HEK293T (cell line): Measurements from ENCODE around the gene SOS2.
"Not testable (repeated sequence)": the region's sequence is repeated elsewhere in the genome, so short reads cannot be mapped to it uniquely, and the experiment has no call there.

Source experiments
- CTCF ChIA-PET: fragments of 350-600 bp; formaldehyde crosslinking; extraction: SDS; loops from one replicate; lab custom pipeline; 2021; ENCODE audit warnings: antibody characterized with exemption, inconsistent platforms; lab: Yijun Ruan, JAX
- POLR2A ChIA-PET: fragments of 350-600 bp; formaldehyde crosslinking; extraction: SDS; loops from one replicate; lab custom pipeline; 2020; ENCODE audit warnings: antibody characterized with exemption, inconsistent platforms; lab: Yijun Ruan, JAX
- DNase-seq: peaks from one replicate; pipeline ENCODE4 v3.0.0; 2012; ENCODE audit warnings: mixed read lengths; ENCODE audit errors: extremely low spot score
- ARNT ChIP-seq: fragments of 450-650 bp; IDR thresholded peaks from 2 replicates; pipeline ENCODE4 v1.6.1; 2017; ENCODE audit warnings: mild to moderate bottlenecking
- BHLHE40 ChIP-seq: fragments of 450-650 bp; IDR thresholded peaks from 2 replicates; pipeline ENCODE4 v1.6.1; 2016; ENCODE audit warnings: mild to moderate bottlenecking, moderate library complexity, borderline replicate concordance
- CTBP1 ChIP-seq: fragments of 450-650 bp; IDR thresholded peaks from 2 replicates; pipeline ENCODE4 v1.6.1; 2016; ENCODE audit warnings: borderline replicate concordance
- ELF4 ChIP-seq: fragments of 450-650 bp; IDR thresholded peaks from 2 replicates; pipeline ENCODE4 v1.6.1; 2017; ENCODE audit warnings: antibody characterized with exemption
- FOXA1 ChIP-seq: fragments of 450-650 bp; IDR thresholded peaks from 2 replicates; pipeline ENCODE4 v1.6.1; 2016; ENCODE audit warnings: mild to moderate bottlenecking
- FOXK2 ChIP-seq: fragments of 450-650 bp; IDR thresholded peaks from 2 replicates; pipeline ENCODE4 v1.6.1; 2016; ENCODE audit warnings: mild to moderate bottlenecking
- FOXM1 ChIP-seq: fragments of 450-650 bp; IDR thresholded peaks from 2 replicates; pipeline ENCODE4 v1.6.1; 2017; ENCODE audit warnings: mild to moderate bottlenecking, borderline replicate concordance
- HDGF ChIP-seq: fragments of 450-650 bp; IDR thresholded peaks from 2 replicates; pipeline ENCODE4 v1.6.1; 2017; ENCODE audit warnings: antibody characterized with exemption, borderline replicate concordance
- L3MBTL2 ChIP-seq: fragments of 450-650 bp; conservative IDR thresholded peaks from 2 replicates; pipeline ENCODE4 v1.6.1; 2016; ENCODE audit warnings: mild to moderate bottlenecking
- LEF1 ChIP-seq: fragments of 450-650 bp; IDR thresholded peaks from 2 replicates; pipeline ENCODE4 v1.6.1; 2017; ENCODE audit warnings: mild to moderate bottlenecking, borderline replicate concordance
- NFRKB ChIP-seq: fragments of 450-650 bp; IDR thresholded peaks from 2 replicates; pipeline ENCODE4 v1.6.1; 2016; ENCODE audit warnings: mild to moderate bottlenecking, moderate library complexity
- PKNOX1 ChIP-seq: fragments of 450-650 bp; IDR thresholded peaks from 2 replicates; pipeline ENCODE4 v1.6.1; 2016
- SP1 ChIP-seq: fragments of 450-650 bp; IDR thresholded peaks from 2 replicates; pipeline ENCODE4 v1.6.1; 2017
- SUZ12 ChIP-seq: fragments of 450-650 bp; IDR thresholded peaks from 2 replicates; pipeline ENCODE4 v1.6.1; 2016; ENCODE audit warnings: mild to moderate bottlenecking
- TARDBP ChIP-seq: fragments of 450-650 bp; IDR thresholded peaks from 2 replicates; pipeline ENCODE4 v1.6.1; 2016
- ZNF384 ChIP-seq: fragments of 450-650 bp; IDR thresholded peaks from 2 replicates; pipeline ENCODE4 v1.6.1; 2016

Gene SOS2

GRCh38 chr14:50186107-50186506 is 45.3 kb downstream of the SOS2 start:
- ChIA-PET POLR2A (no interaction called here), CTCF (no interaction called here)
- DNase-seq = no peak
- TF ChIP-seq HDGF = no peak
- no peak for TF ChIP-seq ZNF384
- no peak for TF ChIP-seq FOXA1
- TF ChIP-seq FOXK2 = no peak
- TF ChIP-seq TARDBP = no peak
- no peak for TF ChIP-seq PKNOX1
- no peak for TF ChIP-seq BHLHE40
- TF ChIP-seq ARNT = no peak
- no peak for TF ChIP-seq LEF1
- no peak for TF ChIP-seq NFRKB
- TF ChIP-seq ELF4 = no peak
- no peak for TF ChIP-seq L3MBTL2
- no peak for TF ChIP-seq SUZ12
- TF ChIP-seq CTBP1 = no peak
- TF ChIP-seq SP1 = no peak
- no peak for TF ChIP-seq FOXM1

- TF ChIP-seq ZNF384 = no peak
- no peak for TF ChIP-seq SUZ12
- TF ChIP-seq BHLHE40 = no peak
- TF ChIP-seq SP1 = no peak
- no peak for TF ChIP-seq L3MBTL2
- TF ChIP-seq FOXA1 = no peak
- TF ChIP-seq NFRKB = no peak
- no peak for TF ChIP-seq CTBP1
- ChIA-PET POLR2A (no interaction called here), CTCF (interaction anchor here (0.5 kb wide), 1 partner anchor 104 kb away, joined by 3 read pairs; no protein-coding TSS in a partner anchor)
- no peak for DNase-seq
Measured at GRCh38 chr14:50173891-50174290, 57.5 kb downstream of the SOS2 start.

GRCh38 chr14:50171895-50172294 is 59.5 kb downstream of the SOS2 start:
- CTCF ChIA-PET = no interaction called here
- TF ChIP-seq SP1 = no peak
- TF ChIP-seq HDGF = no peak
- TF ChIP-seq ELF4 = no peak
- no peak for TF ChIP-seq FOXK2
- TF ChIP-seq ARNT = no peak
- TF ChIP-seq L3MBTL2 = no peak
- no peak for TF ChIP-seq FOXA1
- TF ChIP-seq PKNOX1 = no peak
- TF ChIP-seq CTBP1 = no peak
- no peak for TF ChIP-seq NFRKB
- no peak for TF ChIP-seq BHLHE40
- no peak for TF ChIP-seq LEF1
- no peak for DNase-seq
- POLR2A ChIA-PET = no interaction called here

GRCh38 chr14:50167381-50167780 is 64.0 kb downstream of the SOS2 start:
- CTCF ChIA-PET, DNase-seq, POLR2A ChIA-PET: not testable (repeated sequence)

GRCh38 chr14:50156111-50156510 is 75.3 kb downstream of the SOS2 start:
- no peak for DNase-seq
- no peak for TF ChIP-seq L3MBTL2
- no peak for TF ChIP-seq ELF4
- TF ChIP-seq ARNT = no peak
- no peak for TF ChIP-seq FOXM1
- no peak for TF ChIP-seq HDGF
- TF ChIP-seq SP1 = no peak
- no peak for TF ChIP-seq CTBP1
- TF ChIP-seq ZNF384 = no peak
- no peak for TF ChIP-seq BHLHE40
- no peak for TF ChIP-seq NFRKB
- TF ChIP-seq LEF1 = no peak
- no peak for TF ChIP-seq PKNOX1
- no peak for TF ChIP-seq TARDBP
- TF ChIP-seq FOXA1 = no peak
- no peak for TF ChIP-seq FOXK2
- no peak for TF ChIP-seq SUZ12
- CTCF ChIA-PET = interaction anchor here (0.7 kb wide), 1 partner anchor 285 kb away, joined by 3 read pairs; no protein-coding TSS in a partner anchor

GRCh38 chr14:50148799-50149198 is 82.6 kb downstream of the SOS2 start:
- POLR2A ChIA-PET = no interaction called here
- CTCF ChIA-PET = interaction anchor here (0.7 kb wide), 1 partner anchor 390 kb away, joined by 3 read pairs; no protein-coding TSS in a partner anchor
- DNase-seq = no peak

More at GRCh38 chr14:50156111-50156510, 75.3 kb downstream of the SOS2 start:
- POLR2A ChIA-PET = no interaction called here

More at GRCh38 chr14:50148799-50149198, 82.6 kb downstream of the SOS2 start:
- no peak for TF ChIP-seq NFRKB
- TF ChIP-seq ARNT = no peak
- TF ChIP-seq TARDBP = no peak
- TF ChIP-seq SUZ12 = no peak
- TF ChIP-seq FOXM1 = no peak
- no peak for TF ChIP-seq FOXA1
- no peak for TF ChIP-seq L3MBTL2
- TF ChIP-seq SP1 = no peak
- TF ChIP-seq BHLHE40 = no peak
- no peak for TF ChIP-seq HDGF
- no peak for TF ChIP-seq FOXK2
- no peak for TF ChIP-seq ELF4
- TF ChIP-seq PKNOX1 = no peak
